ENCODE results near the gene MYBPC1. TPM values are rescaled to one million over a fixed set of nuclear protein-coding genes. Genes with fewer than 3 reads are reported as not detected.
A peak's percentile ranks its signal among the peaks of the same experiment; 100 is the strongest.

MYBPC1 gene
- total and polyA plus RNA-seq, 12 donors: 0.14 to 9.3 (median 0.66) TPM; not detected in 5

GRCh38 chr12:101608301-101609133 is 13.7 kb downstream of the MYBPC1 start:
- H3K9me3 ChIP-seq (replicated peaks in 1 of 3): no peaks in the 10 kb centered on the region
- WGBS, 4 donors: 73 to 81% (median 79%) methylated on average over 10 of the region's 10 CpGs
- no peak overlapping the region for H3K4me3 ChIP-seq
- no peaks in the 10 kb centered on the region for H3K36me3 ChIP-seq (replicated peaks in 1 of 2)
- H3K4me1 ChIP-seq (replicated peaks in 1 of 2): peaks cover 0 to 5% of the 10 kb centered on the region in 2 donors
- no peak for DNase-seq
- H3K27me3 ChIP-seq: no peaks in the 10 kb centered on the region
- intact Hi-C loops (cut with DNase I): no loop called here
- no peak overlapping the region for H3K27ac ChIP-seq
- TF ChIP-seq POLR2A (IDR thresholded peaks at IDR 0.05) (no peak), CTCF (IDR thresholded peaks at IDR 0.05) (no peak)

- no peak for TF ChIP-seq CTCF (IDR thresholded peaks at IDR 0.05)
- no peak for TF ChIP-seq POLR2A (IDR thresholded peaks at IDR 0.05)
- Histone ChIP-seq H3K4me1 (replicated peaks in 1 of 2) (peaks cover 0 to 5% of the 10 kb centered on the region in 2 donors), H3K27me3 (no peaks in the 10 kb centered on the region), H3K27ac (no peak overlapping the region), H3K4me3 (no peak overlapping the region), H3K36me3 (replicated peaks in 1 of 2) (no peaks in the 10 kb centered on the region), H3K9me3 (replicated peaks in 1 of 3) (no peaks in the 10 kb centered on the region)
- intact Hi-C loops (cut with DNase I): no loop called here
- DNase-seq: no peak
- WGBS, 4 donors: 86 to 93% (median 89%) methylated on average over 4 of the region's 4 CpGs
Observed at GRCh38 chr12:101609198-101609597, 14.4 kb downstream of the MYBPC1 start.

GRCh38 chr12:101612160-101612916 is 17.6 kb downstream of the MYBPC1 start:
- H3K9me3 ChIP-seq (replicated peaks in 1 of 3): no peaks in the 10 kb centered on the region
- H3K36me3 ChIP-seq (replicated peaks in 1 of 2): no peaks in the 10 kb centered on the region
- intact Hi-C loops (cut with DNase I): no loop called here
- H3K27me3 ChIP-seq: no peaks in the 10 kb centered on the region
- H3K4me1 ChIP-seq (replicated peaks in 1 of 2): peaks cover 0 to 15% of the 10 kb centered on the region in 2 donors
- no peak overlapping the region for H3K27ac ChIP-seq
- no peak for DNase-seq
- H3K4me3 ChIP-seq: no peak overlapping the region
- 60 to 74% (median 65%) methylated on average over 7 of the region's 7 CpGs for WGBS, 4 donors
- TF ChIP-seq CTCF (IDR thresholded peaks at IDR 0.05): no peak
- no peak for TF ChIP-seq POLR2A (IDR thresholded peaks at IDR 0.05)

GRCh38 chr12:101616027-101616494 is 21.3 kb downstream of the MYBPC1 start:
- Histone ChIP-seq H3K27me3 (no peaks in the 10 kb centered on the region), H3K27ac (peak overlapping the region in 3 of 5 donors; percentile 45 to 73 (median 53)), H3K36me3 (replicated peaks in 1 of 2) (no peaks in the 10 kb centered on the region), H3K4me1 (replicated peaks in 1 of 2) (peaks cover 0 to 36% of the 10 kb centered on the region in 2 donors), H3K9me3 (replicated peaks in 1 of 3) (no peaks in the 10 kb centered on the region), H3K4me3 (peak overlapping the region in 1 of 4 donors; percentile 29)
- intact Hi-C loops (cut with DNase I): no loop called here
- DNase-seq: peak in 3 of 7 donors; percentile 6 to 27 (median 10)
- TF ChIP-seq CTCF (IDR thresholded peaks at IDR 0.05): no peak
- TF ChIP-seq POLR2A (IDR thresholded peaks at IDR 0.05): no peak
- WGBS, 4 donors: 10 to 14% (median 11%) methylated on average over 4 of the region's 4 CpGs

All from adrenal gland (tissue), 12 donors.